Neural cell (in vitro differentiated cells): ENCODE data around the gene SPATA33. TPM values are rescaled to one million over a fixed set of nuclear protein-coding genes. Genes with fewer than 3 reads are reported as not detected.

Source experiments
- H2AFZ ChIP-seq: fragments of 200-600, 300-800 bp; sonication (generic), shearing (Covaris generic); 2 replicates; pipeline ENCODE4 v1.6.0; 2014; ENCODE audit warnings: low read depth, mild to moderate bottlenecking, antibody characterized with exemption, low read length, moderate library complexity
- H3F3A ChIP-seq: fragments of 200-600 bp; shearing (Covaris generic); 2 replicates; pipeline ENCODE4 v1.6.1; 2016; ENCODE audit warnings: mild to moderate bottlenecking, moderate library complexity, mixed read lengths, antibody characterized with exemption, low read length; ENCODE audit not compliant: insufficient read depth, poor library complexity, severe bottlenecking
- H3K27ac ChIP-seq: fragments of 200-600, 300-800 bp; sonication (generic), shearing (Covaris generic); 2 replicates; pipeline ENCODE4 v1.5.1; 2014; ENCODE audit warnings: mild to moderate bottlenecking, low read length, moderate library complexity
- H3K27me3 ChIP-seq: fragments of 300-800, 200-600 bp; sonication (generic), shearing (Covaris generic); 2 replicates; pipeline ENCODE4 v1.6.0; 2014; ENCODE audit warnings: mild to moderate bottlenecking, low read depth, low read length, moderate library complexity; ENCODE audit not compliant: insufficient read depth
- H3K36me3 ChIP-seq: fragments of 300-800, 200-600 bp; sonication (generic), shearing (Covaris generic); 2 replicates; pipeline ENCODE4 v1.5.1; 2014; ENCODE audit warnings: mild to moderate bottlenecking, antibody characterized with exemption, low read length, moderate library complexity; ENCODE audit not compliant: insufficient read depth
- H3K4me2 ChIP-seq: fragments of 300-800, 200-600 bp; sonication (generic), shearing (Covaris generic); 2 replicates; pipeline ENCODE4 v1.6.0; 2014; ENCODE audit warnings: mild to moderate bottlenecking, low read length
- H3K4me3 ChIP-seq: fragments of 300-800, 200-600 bp; sonication (generic), shearing (Covaris generic); 2 replicates; pipeline ENCODE4 v1.5.1; 2014; ENCODE audit warnings: mild to moderate bottlenecking, low read length, moderate library complexity
- H3K79me2 ChIP-seq: fragments of 200-600 bp; shearing (Covaris generic); replicated peaks from 2 replicates; pipeline ENCODE4 v1.6.0; 2014; ENCODE audit warnings: mild to moderate bottlenecking, low read length, moderate library complexity; ENCODE audit not compliant: insufficient read depth
- H3K9ac ChIP-seq: fragments of 300-800, 200-600 bp; sonication (generic), shearing (Covaris generic); 2 replicates; pipeline ENCODE4 v1.6.1; 2016; ENCODE audit warnings: mild to moderate bottlenecking, low read length, mixed read lengths
- H3K9me2 ChIP-seq: fragments of 200-600 bp; shearing (Covaris generic); 2 replicates; pipeline ENCODE4 v1.6.1; 2016; ENCODE audit warnings: mild to moderate bottlenecking, low read length, mixed read lengths; ENCODE audit not compliant: insufficient read depth
- H3K9me3 ChIP-seq: fragments of 200-600, 300-800 bp; sonication (generic), shearing (Covaris generic); 2 replicates; pipeline ENCODE4 v1.6.1; 2016; ENCODE audit warnings: mild to moderate bottlenecking, mixed run types, low read length, moderate library complexity, mixed read lengths
- H4K20me1 ChIP-seq: fragments of 200-600 bp; shearing (Covaris generic); 2 replicates; pipeline ENCODE4 v1.6.1; 2016; ENCODE audit warnings: mild to moderate bottlenecking, mixed run types; ENCODE audit not compliant: insufficient read depth
- EP300 ChIP-seq: fragments of 450-650 bp; conservative IDR thresholded peaks from 2 replicates; pipeline ENCODE4 v1.6.1; 2014; ENCODE audit warnings: antibody characterized with exemption, mild to moderate bottlenecking, moderate library complexity; ENCODE audit not compliant: poor library complexity, severe bottlenecking
- EZH2 ChIP-seq: fragments of 200-600, 300-800 bp; shearing (Covaris generic), sonication (generic); IDR thresholded peaks from 2 replicates; pipeline ENCODE4 v1.6.1; 2014; ENCODE audit warnings: antibody characterized with exemption, low read length, borderline replicate concordance, mild to moderate bottlenecking; ENCODE audit not compliant: insufficient read depth, poor library complexity, severe bottlenecking
- MXI1 ChIP-seq: fragments of 450-650 bp; conservative IDR thresholded peaks from 2 replicates; pipeline ENCODE4 v1.6.1; 2014; ENCODE audit warnings: antibody characterized with exemption, mild to moderate bottlenecking; ENCODE audit not compliant: poor library complexity, severe bottlenecking
- POLR2AphosphoS5 ChIP-seq: IDR thresholded peaks from 2 replicates; pipeline ENCODE4 v1.6.1; 2012
- RAD21 ChIP-seq: fragments of 450-650 bp; conservative IDR thresholded peaks from 2 replicates; pipeline ENCODE4 v1.6.1; 2014; ENCODE audit warnings: antibody characterized with exemption, mild to moderate bottlenecking, moderate library complexity
- SMC3 ChIP-seq: fragments of 450-650 bp; conservative IDR thresholded peaks from 2 replicates; pipeline ENCODE4 v1.6.1; 2014; ENCODE audit warnings: antibody characterized with exemption, mild to moderate bottlenecking, moderate library complexity; ENCODE audit not compliant: poor library complexity
- TAF1 ChIP-seq: IDR thresholded peaks from 2 replicates; pipeline ENCODE4 v1.6.1; 2012; ENCODE audit warnings: low read depth
- polyA plus RNA-seq: library from polyadenylated mRNA; depleted of rRNA; stranded (reverse); fragments of >200 nt; gene quantifications from 2 replicates; pipeline ENCODE4 v1.2.3, GENCODE V29; 2014
- TF ChIP-seq, protein P1 (sequence below): IDR thresholded peaks from 2 replicates; pipeline ENCODE4 v1.6.1; 2012; ENCODE audit warnings: borderline replicate concordance
- TF ChIP-seq, protein P2 (sequence below): fragments of 450-650 bp; IDR thresholded peaks from 2 replicates; pipeline ENCODE4 v1.5.1; 2014; ENCODE audit warnings: antibody characterized with exemption, mild to moderate bottlenecking, moderate library complexity; ENCODE audit not compliant: poor library complexity, severe bottlenecking

The SPATA33 gene
- polyA plus RNA-seq, 1 donor from 2014 or later: 16.0 TPM

DNA sequence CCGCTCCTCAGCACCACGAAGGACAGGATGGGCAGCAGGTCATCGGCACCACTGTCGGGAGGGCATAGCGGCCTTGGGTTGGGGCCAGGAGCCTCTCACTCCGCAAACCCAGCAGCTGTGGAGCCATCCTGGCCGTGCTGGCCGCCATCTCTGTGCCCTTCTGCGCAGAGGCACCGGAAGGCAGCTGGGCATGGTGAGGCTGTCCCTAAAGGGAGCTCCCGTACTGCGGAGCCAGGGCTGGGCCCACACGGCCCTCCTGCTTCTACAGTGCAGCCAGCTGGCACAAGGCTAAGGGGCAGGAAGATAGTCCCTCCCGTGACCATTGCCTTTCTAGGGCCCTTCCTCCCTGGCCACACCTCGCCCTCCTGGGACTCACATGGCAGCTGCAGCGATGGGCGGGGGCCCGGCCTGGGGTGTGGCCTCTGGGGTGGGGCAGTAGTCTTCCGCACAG, 50.9 kb downstream of the SPATA33 start:
- Histone ChIP-seq H3F3A (no peaks in the 10 kb centered on the region), H3K27me3 (no peaks in the 10 kb centered on the region), H3K36me3 (no peaks in the 10 kb centered on the region), H3K9me2 (no peaks in the 10 kb centered on the region), H2AFZ (no peak overlapping the region), H3K27ac (no peak overlapping the region), H3K4me3 (no peak overlapping the region), H3K79me2 (no peaks in the 10 kb centered on the region), H3K9me3 (no peaks in the 10 kb centered on the region), H3K9ac (no peak overlapping the region), H3K4me2 (no peak overlapping the region), H4K20me1 (no peaks in the 10 kb centered on the region)
- no peak for TF ChIP-seq SMC3
- TF ChIP-seq RAD21: no peak

DNA sequence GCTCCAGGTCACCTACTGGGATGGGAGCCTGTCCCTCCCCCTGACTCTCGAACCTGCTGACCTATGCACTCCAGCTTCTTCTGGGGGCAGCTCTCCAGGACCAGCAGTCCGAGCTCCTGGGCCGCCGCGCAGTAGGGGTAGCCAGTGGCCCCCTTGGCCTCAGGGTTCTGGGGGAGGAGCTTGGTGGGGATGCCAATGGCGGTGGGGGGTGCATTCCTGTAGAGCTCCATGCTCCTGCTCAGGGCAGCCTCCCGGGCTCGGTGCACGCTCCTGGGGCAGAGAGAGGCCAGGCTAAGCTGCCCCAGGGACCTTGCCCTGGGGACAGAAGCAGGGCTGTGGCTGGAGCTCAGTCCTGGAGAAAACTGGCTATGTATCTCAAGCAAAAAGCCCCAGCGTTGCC, 51.5 kb downstream of the SPATA33 start:
- Histone ChIP-seq H3K4me3 (no peak overlapping the region), H3F3A (no peaks in the 10 kb centered on the region), H3K9me2 (no peaks in the 10 kb centered on the region), H3K9ac (no peak overlapping the region), H2AFZ (no peak overlapping the region), H3K36me3 (no peaks in the 10 kb centered on the region), H3K9me3 (no peaks in the 10 kb centered on the region), H3K4me2 (no peak overlapping the region), H3K79me2 (no peaks in the 10 kb centered on the region), H3K27me3 (no peaks in the 10 kb centered on the region), H3K27ac (no peak overlapping the region), H4K20me1 (no peaks in the 10 kb centered on the region)
- TF ChIP-seq, protein P1, sequence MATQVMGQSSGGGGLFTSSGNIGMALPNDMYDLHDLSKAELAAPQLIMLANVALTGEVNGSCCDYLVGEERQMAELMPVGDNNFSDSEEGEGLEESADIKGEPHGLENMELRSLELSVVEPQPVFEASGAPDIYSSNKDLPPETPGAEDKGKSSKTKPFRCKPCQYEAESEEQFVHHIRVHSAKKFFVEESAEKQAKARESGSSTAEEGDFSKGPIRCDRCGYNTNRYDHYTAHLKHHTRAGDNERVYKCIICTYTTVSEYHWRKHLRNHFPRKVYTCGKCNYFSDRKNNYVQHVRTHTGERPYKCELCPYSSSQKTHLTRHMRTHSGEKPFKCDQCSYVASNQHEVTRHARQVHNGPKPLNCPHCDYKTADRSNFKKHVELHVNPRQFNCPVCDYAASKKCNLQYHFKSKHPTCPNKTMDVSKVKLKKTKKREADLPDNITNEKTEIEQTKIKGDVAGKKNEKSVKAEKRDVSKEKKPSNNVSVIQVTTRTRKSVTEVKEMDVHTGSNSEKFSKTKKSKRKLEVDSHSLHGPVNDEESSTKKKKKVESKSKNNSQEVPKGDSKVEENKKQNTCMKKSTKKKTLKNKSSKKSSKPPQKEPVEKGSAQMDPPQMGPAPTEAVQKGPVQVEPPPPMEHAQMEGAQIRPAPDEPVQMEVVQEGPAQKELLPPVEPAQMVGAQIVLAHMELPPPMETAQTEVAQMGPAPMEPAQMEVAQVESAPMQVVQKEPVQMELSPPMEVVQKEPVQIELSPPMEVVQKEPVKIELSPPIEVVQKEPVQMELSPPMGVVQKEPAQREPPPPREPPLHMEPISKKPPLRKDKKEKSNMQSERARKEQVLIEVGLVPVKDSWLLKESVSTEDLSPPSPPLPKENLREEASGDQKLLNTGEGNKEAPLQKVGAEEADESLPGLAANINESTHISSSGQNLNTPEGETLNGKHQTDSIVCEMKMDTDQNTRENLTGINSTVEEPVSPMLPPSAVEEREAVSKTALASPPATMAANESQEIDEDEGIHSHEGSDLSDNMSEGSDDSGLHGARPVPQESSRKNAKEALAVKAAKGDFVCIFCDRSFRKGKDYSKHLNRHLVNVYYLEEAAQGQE: no peak
- TF ChIP-seq MXI1 (no peak), SMC3 (no peak)
- TF ChIP-seq, protein P2, sequence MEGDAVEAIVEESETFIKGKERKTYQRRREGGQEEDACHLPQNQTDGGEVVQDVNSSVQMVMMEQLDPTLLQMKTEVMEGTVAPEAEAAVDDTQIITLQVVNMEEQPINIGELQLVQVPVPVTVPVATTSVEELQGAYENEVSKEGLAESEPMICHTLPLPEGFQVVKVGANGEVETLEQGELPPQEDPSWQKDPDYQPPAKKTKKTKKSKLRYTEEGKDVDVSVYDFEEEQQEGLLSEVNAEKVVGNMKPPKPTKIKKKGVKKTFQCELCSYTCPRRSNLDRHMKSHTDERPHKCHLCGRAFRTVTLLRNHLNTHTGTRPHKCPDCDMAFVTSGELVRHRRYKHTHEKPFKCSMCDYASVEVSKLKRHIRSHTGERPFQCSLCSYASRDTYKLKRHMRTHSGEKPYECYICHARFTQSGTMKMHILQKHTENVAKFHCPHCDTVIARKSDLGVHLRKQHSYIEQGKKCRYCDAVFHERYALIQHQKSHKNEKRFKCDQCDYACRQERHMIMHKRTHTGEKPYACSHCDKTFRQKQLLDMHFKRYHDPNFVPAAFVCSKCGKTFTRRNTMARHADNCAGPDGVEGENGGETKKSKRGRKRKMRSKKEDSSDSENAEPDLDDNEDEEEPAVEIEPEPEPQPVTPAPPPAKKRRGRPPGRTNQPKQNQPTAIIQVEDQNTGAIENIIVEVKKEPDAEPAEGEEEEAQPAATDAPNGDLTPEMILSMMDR: no peak

DNA sequence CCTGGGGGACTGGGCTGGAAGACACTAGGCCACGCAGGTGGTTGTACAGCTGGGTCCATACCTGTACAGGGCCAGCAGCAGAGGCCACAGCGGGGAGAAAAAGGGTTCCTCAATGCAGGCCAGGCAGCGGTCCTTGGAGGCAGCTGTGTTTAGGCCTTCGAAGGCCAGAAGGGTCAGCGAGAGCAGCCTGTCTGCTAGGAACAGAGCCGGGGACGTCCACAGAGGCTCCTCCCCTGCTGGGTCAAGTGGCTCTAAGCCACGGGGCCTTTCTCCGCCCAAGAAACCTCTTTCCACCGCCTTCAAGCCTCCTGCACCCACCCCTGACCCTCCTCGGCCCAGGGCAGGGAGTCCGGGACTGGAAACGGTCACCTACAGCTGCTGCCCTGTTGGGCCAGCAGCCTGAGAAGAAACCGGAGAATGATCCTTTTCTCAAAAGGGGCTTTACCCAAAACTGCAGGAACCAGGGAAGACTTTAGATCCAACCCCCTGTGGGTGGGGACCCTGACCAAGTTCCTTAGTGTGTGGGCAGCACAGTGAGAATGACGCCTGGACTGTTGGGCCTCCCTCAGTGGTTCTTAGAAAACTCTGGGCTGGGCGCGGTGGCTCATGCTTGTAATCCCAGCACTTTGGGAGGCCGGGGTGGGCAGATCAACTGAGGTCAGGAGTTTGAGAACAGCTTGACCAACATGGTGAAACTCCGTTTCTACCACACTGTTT, 52.2 kb downstream of the SPATA33 start:
- Histone ChIP-seq H4K20me1 (no peaks in the 10 kb centered on the region), H3K9ac (no peak overlapping the region), H3K36me3 (no peaks in the 10 kb centered on the region), H3K4me3 (no peak overlapping the region), H3K27ac (no peak overlapping the region), H3K9me3 (no peaks in the 10 kb centered on the region), H2AFZ (no peak overlapping the region), H3K4me2 (no peak overlapping the region), H3K9me2 (no peaks in the 10 kb centered on the region), H3K27me3 (no peaks in the 10 kb centered on the region), H3K79me2 (no peaks in the 10 kb centered on the region), H3F3A (no peaks in the 10 kb centered on the region)
- no peak for TF ChIP-seq MXI1
- TF ChIP-seq TAF1: no peak
- no peak for TF ChIP-seq RAD21
- TF ChIP-seq, protein P2: no peak
- TF ChIP-seq EZH2: no peak
- TF ChIP-seq EP300: no peak
- TF ChIP-seq POLR2AphosphoS5: no peak
- TF ChIP-seq, protein P1: no peak
- TF ChIP-seq SMC3: no peak
